GM12873 (cell line): ENCODE measurements around the gene MCM8.

Experiments
- TF ChIP-seq, protein P1 (sequence below): IDR thresholded peaks from 2 replicates; pipeline ENCODE4 v1.5.1; 2012; ENCODE audit warnings: low read depth, mild to moderate bottlenecking, moderate library complexity, low read length, control low read depth; ENCODE audit not compliant: insufficient read depth; ENCODE audit errors: missing control alignments

MCM8 gene

DNA sequence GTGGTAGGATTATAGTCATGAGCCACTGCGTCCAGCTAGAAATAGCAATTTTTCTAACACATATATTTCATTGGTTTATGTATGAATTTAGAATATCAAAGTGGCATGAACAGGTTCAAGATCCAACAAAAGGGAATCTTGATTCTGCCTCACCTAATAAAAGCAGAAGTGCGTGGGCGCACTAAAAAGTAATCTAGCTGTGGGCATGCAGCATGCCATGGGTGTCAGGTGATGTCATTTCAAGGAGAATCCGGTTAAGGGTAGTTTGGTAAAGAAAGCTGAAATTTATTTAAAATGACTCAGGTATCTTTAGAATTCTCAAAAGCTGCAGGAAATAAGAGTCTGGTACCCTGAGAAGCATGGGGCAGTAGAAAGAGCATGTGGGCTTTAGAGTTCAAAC is 85.8 kb downstream of the MCM8 start:
- TF ChIP-seq, protein P1, sequence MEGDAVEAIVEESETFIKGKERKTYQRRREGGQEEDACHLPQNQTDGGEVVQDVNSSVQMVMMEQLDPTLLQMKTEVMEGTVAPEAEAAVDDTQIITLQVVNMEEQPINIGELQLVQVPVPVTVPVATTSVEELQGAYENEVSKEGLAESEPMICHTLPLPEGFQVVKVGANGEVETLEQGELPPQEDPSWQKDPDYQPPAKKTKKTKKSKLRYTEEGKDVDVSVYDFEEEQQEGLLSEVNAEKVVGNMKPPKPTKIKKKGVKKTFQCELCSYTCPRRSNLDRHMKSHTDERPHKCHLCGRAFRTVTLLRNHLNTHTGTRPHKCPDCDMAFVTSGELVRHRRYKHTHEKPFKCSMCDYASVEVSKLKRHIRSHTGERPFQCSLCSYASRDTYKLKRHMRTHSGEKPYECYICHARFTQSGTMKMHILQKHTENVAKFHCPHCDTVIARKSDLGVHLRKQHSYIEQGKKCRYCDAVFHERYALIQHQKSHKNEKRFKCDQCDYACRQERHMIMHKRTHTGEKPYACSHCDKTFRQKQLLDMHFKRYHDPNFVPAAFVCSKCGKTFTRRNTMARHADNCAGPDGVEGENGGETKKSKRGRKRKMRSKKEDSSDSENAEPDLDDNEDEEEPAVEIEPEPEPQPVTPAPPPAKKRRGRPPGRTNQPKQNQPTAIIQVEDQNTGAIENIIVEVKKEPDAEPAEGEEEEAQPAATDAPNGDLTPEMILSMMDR, result no peak

- TF ChIP-seq, protein P1, result no peak
These were observed 86.6 kb downstream of the MCM8 start for GRCh38 chr20:6037082-6037481.

DNA sequence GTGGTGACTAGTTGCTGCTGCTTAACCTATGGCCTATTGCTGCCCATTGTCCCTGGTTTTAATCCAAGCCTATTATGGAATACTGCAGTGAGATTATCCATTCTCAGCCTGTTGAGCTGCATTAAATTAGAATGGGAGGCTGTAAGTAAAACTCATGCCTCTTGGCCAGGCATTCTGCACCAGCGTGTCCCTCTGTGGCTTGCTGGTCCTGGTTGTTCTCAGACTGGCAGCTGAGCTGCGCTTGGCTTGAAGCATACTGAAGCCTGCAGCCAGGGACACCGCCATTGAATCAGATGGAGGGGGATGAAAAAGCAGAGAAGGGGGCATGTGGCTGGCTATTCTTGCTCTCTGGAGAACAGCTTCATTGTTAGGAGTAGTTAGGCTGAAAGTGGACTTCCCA is 87.8 kb downstream of the MCM8 start:
- TF ChIP-seq, protein P1, result no peak

DNA sequence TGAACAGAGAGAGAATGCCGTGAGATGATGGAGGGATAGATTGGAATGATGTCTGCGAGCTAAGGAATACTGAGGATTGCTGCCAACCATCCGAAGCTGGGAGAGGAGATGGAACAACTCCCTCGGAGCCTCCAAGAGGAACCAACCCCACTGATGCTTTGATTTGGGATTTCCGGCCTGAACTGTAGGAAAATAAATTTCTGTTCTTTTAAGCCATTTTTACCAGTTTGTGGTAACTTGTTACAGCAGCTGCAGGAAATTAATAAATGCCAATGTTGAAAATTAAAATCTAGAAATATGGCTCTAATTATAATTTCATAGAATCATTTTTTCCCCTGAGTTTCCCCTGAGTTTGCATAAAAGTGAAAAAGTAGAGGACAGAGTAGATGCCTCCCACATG is 89.3 kb downstream of the MCM8 start:
- TF ChIP-seq, protein P1, result no peak

- TF ChIP-seq, protein P1, result no peak
These were observed 90.1 kb downstream of the MCM8 start for GRCh38 chr20:6040540-6040939.

DNA sequence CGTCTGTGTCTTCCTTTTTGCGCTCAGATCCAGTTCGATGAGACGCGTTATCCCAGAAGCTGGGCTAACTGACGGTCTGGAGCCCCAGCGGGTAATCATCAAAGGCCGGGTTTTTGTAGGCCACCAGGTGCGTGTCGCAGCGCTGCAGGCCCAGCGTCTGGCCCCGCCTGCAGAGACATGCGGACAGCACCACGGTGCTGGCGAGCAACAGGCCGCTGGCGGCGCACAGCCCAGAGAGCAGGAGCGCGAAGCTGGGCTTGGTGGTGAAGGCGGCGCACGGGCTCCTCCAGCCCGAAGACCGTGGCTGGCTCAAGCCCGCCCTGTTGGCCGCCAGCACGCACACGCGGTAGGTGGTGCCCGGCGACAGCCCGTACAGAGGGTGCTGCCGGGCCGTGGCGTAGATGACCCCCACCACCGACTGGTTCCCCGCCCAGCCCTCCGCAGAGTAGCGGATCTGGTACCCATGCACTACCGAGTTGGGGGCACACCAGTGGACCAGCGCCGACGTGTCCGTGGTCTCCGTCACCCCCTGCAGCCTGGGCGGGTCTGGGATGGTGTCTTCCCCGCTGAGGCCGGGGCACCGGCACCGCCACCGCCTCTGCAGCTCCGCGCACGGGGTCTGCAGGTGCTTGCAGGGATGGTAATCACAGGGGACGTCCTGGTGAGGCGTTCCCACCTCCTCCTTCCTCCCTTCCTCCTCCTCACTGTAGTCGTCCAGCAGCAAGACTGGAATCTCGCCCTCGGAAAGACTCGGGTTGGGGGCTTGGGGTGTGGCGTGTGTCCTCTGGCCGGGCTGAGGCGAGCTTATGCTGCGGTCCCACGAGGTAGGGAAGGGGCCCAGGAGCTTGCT is 90.7 kb downstream of the MCM8 start:
- TF ChIP-seq, protein P1, result no peak

DNA sequence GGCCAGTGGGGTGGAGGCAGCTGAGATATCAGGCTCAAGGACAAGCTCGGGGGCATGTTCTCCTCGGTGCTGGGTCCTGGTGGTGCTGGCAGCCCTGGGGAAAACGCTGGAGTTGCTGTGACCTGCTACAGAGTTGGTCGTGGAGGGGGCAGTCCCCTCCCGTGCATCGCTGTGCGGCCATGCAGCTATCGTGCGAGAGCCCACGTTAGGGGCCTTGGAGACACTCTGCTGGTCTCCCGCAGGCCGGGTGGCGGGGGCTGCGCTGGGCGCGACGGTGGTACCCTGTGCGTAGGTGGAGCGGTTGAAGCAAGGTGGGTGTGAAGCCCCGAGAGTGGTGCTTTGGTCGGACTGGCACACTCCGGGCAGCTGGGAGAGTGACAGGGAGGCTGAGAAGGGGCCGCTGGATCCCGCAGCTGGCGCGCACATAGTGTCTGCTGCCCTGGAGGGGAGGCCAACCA is 91.4 kb downstream of the MCM8 start:
- TF ChIP-seq, protein P1, result no peak
